MM.1S (cell line): ENCODE results near the gene DUOXA2.
"Not testable (repeated sequence)": the region's sequence is repeated elsewhere in the genome, so short reads cannot be mapped to it uniquely, and the experiment has no call there.

Source experiments
- CTCF ChIP-seq: fragments of 300-600 bp; sonication (generic); IDR thresholded peaks from 2 replicates; pipeline ENCODE4 v1.5.1; 2016; ENCODE audit warnings: antibody characterized with exemption, low read length, mixed read lengths
- EZH2 ChIP-seq: fragments of 300-600 bp; sonication (generic); optimal IDR thresholded peaks from 2 replicates; pipeline ENCODE3; 2017; ENCODE audit warnings: low read depth, mild to moderate bottlenecking, antibody characterized with exemption, low read length, mixed read lengths
- EZH2phosphoT487 ChIP-seq: fragments of 300-600 bp; sonication (generic); IDR thresholded peaks from 2 replicates; pipeline ENCODE4 v1.6.1; 2018; ENCODE audit warnings: antibody characterized with exemption, low read length

DNA sequence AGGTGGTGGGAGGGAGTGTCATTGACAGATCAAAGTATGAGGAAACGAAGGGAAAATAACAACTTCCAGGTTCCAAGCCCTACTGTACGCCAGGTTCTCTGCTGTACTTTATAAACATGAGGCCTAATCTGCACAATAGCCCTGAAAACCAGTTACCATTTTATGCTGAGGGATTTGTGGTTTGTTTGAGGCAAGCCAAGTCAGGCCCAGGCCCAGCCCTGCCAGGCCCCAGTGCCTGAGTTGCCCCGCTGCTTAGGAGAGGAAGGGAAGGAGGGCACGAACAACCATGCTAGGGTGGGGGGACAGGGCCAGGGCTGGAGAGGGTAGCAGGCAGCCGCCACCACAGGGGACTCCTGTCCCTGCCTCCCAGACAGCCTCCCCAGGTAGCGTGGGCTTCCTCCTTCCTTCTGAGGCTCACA, 44.2 kb upstream of the DUOXA2 start:
- not testable (repeated sequence) for TF ChIP-seq CTCF, EZH2, EZH2phosphoT487
